CD4-positive, alpha-beta T cell treated with Interleukin-12 subunit alpha and Interleukin-12 subunit beta, for 1 hour (primary cell): ENCODE results near the gene SIPA1L2.

Source experiments
- DNase-seq: peaks from one replicate; pipeline ENCODE4 v3.0.0-alpha.2; 2020

The SIPA1L2 gene, protein sequence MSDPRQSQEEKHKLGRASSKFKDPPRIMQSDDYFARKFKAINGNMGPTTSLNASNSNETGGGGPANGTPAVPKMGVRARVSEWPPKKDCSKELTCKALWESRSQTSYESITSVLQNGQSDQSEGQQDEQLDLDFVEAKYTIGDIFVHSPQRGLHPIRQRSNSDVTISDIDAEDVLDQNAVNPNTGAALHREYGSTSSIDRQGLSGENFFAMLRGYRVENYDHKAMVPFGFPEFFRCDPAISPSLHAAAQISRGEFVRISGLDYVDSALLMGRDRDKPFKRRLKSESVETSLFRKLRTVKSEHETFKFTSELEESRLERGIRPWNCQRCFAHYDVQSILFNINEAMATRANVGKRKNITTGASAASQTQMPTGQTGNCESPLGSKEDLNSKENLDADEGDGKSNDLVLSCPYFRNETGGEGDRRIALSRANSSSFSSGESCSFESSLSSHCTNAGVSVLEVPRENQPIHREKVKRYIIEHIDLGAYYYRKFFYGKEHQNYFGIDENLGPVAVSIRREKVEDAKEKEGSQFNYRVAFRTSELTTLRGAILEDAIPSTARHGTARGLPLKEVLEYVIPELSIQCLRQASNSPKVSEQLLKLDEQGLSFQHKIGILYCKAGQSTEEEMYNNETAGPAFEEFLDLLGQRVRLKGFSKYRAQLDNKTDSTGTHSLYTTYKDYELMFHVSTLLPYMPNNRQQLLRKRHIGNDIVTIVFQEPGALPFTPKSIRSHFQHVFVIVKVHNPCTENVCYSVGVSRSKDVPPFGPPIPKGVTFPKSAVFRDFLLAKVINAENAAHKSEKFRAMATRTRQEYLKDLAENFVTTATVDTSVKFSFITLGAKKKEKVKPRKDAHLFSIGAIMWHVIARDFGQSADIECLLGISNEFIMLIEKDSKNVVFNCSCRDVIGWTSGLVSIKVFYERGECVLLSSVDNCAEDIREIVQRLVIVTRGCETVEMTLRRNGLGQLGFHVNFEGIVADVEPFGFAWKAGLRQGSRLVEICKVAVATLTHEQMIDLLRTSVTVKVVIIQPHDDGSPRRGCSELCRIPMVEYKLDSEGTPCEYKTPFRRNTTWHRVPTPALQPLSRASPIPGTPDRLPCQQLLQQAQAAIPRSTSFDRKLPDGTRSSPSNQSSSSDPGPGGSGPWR (N-terminal part only)

DNA sequence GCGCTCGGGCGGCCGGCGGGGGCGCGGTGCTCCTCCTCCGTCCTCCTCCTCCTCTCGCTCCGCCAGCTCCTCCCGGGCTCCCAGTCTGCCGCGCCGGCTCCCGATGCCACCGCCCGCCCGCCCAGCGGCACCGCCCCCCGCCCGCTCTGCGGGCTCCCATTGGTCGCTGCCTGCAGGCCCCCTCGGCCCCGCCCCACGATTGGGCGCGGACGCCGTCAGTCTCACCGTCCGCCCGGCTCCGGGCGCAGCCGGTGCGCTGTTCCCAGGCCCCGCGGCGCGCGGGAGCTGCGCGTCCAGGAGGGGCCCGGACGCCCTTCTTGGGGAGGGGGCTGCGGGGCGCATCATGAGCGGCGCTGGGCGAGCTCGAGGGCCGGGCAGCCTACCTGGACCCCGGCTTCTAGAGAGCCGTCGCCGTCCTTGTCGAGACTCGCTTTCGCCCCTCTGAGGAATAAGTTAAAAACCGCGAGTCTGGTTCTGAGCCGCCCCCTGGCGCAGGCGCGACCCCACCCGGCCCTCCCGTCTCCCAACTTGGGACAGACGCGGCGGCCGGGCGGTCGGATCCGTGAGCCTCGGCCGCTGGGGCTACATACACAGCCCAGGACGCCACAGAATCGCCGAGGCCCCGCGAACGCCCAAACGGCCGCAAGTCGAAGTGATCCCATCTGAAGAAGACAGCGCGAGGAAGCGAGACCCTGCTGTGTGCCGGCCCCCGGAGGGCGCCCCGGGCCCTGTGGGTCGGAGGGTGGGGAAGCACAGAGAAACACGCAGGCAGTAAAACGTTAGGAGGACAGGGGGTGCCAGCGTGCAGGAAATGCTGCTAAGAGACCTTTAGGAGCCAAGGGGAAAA lies at the start of gene SIPA1L2:
Gene SIPA1L2, minus strand, starts transcription at position 87 of the 847 bp plus-strand sequence. CDS start 114,794 bp downstream, outside the sequence.
- peak; percentile 88 for DNase-seq

DNA sequence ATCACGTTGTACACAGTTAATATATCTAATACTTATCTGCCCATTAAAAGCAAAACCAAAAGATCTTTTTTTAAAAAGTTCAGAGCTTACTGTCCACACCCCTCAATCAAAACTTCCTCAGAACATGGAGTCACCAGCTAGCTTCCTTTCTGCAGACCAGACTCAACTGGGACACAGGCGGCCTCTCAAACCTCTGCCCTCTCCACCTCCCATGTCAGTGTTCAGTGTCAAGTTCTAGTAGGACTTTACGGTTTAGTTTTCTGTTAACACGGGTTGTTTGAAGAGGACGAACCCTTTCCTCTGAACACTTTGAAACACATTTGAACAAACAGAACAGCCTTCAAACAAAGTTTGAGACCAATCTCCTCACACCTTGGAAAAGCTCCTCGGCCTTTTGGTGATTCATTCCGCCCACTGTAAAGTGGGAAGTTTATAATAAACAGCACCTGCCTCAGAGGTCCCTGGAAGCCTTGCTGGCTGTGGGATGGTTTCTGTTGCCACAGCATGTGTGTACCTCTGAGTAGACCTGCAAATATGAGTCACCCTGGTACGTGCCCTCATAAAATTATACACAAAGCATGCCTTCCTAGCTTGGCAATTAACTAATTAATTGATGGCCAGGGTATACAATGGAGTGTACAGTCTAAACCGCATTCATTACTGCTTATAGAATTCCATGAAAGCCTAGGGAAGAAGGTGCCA lies 48.4 kb upstream of the SIPA1L2 start:
- no peak for DNase-seq

DNA sequence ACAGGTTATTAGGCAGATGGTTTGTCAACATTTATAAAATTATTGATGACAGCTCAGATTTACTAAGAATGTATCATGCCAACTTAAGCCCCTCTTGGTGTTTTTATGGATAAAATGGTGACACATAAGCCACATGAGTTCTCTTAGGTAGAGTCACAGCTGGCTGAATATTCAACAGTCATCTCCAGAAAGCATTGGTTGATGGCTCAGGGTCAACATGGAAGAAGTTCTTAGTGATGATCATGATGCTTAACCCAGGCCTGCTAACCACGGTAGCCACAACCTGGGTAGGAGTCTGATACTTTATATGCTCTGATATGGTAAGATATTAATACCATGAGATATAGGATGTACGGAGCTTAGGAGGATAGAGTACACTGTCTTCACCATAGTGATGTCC lies 46.4 kb upstream of the SIPA1L2 start:
- DNase-seq, result no peak

DNA sequence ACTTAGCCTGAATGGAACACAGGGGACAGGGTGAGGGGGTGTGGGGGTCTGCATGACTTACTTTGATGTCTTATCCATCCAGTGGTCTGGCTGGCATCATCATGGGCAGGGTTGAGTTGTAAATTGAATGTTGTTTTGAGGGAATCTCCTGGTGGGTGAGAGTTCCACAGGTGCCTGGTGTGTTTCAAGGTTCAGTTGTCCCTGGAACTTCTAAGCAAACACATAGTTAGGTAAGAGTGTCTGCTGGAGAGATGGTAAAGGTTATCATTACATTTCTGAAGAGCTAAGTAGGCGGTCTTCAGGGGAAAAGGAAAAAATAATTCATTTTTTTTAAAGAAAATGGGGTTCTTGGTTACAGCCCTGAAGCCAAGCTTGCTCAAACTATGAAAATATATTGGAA lies 46.0 kb upstream of the SIPA1L2 start:
- no peak for DNase-seq

DNA sequence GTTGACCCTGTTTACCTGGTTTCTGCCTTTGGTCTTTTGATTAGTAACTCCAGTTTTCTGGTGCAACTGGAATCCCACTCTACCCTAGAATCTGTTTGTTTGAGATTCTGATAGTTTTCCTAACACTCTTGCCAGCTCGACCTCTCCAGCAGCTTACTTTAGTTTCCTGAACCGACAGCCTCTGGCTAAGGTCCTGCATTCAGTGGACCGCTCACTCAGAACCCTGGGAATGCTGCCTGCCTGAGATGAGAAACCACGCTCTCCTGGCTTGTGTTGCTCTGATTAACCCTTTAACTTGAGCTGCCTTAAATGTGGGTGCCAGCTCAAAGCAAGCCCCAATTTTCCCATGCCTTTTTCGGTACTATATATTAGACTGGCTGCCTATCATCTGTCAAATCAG lies 45.3 kb upstream of the SIPA1L2 start:
- DNase-seq, result no peak

DNA sequence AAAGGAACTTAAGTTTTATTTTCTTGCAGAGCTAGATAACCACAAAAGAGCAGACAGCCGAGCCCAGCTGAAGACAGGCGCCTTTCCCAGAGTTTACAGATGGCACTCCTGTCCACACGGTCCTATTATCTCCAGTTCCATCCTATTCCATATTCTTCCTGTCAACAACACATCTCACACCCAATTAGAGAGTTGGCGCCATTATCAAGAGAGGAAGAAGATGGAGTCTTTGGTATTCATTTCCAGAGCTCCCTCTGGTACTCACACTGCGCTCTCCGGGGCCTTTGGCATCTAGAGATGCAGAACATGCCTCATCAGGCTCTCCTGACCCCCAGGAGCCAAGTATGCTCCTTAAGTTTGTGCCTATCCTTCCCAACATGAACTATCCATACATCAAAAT lies 43.3 kb upstream of the SIPA1L2 start:
- no peak for DNase-seq

DNA sequence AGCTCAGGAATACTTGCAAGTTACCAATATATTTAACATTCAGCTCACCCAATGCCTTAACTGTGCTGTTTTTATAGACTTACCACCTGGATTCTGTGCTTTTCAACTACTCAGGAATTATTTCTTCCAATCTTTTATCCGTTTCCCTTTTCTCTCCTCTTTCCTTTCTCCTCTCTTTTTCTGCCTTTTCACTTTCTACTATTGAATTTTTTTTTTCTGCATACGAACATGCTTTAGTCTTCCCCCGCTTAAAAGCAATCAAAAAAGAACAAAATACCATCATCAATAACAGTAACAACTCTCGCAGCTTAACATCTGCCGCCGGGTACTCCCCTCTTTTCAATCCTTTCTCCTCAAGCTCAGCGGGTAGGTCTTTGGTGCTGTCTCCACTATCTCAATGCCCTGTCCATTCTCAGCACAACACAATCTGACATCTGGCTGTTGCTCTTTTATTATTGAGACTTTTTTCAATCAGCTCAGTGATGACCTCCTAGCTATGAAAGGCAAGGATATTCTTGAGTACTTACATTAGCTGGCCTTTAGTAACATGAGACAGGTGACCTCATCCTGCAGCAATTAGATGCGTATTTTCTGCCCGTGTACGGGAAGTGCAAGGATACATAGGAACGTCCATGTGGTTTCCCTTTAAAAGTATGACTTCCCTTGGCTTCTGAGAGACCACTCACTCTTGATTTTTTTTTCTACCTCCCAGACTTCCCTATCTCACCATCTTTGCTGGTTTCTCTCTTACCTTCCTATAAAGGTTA lies 40.2 kb upstream of the SIPA1L2 start:
- DNase-seq, result no peak

DNA sequence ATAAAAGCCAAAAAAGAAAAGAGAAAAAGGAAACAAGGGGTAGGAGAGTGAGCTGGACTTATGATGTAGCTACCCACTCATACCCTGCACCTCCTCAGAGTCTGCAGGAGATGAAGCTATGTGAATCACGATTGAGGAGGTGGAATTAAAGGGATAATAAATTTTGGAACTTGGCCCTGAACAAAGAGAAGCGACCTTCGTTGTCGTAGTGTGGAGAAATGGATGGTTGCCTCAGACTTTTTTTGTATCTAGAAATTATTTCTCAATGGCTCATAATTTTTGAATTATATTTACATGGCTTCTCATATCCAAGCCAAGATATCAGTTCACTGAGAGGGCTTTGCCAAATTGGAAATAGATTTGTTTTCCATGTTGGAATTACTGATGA lies 37.8 kb upstream of the SIPA1L2 start:
- no peak for DNase-seq

DNA sequence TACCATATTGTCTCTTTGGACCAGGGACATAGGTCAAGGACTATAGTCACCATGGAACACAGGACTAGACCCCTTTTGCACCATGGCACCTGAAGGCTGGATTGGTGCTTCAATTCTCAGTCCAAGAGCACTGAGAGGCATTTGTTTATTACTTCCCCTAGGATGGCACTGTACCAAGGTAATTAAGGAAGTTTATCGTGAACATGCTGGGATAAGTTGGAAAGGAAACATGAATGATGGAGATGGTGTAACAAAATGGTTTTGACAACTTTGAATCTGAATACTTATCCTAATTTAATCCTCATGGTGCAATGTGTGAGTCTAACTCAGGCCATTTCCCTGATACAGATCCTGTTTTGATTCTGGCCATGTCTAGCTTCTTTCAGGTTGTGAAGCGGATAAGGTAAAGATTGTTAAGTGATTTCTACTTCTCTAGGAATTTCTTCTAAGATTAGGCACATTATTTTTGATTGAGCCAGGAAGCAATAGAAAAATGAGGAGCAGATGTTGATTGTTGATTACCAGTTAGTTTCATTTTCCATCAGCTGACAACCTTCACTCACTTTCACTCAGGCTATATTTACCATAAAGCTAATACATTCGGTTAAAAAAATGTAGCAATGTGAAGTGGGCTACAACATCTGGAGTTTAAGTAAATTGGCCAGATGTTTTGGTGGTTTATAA lies 37.3 kb upstream of the SIPA1L2 start:
- DNase-seq, result no peak

DNA sequence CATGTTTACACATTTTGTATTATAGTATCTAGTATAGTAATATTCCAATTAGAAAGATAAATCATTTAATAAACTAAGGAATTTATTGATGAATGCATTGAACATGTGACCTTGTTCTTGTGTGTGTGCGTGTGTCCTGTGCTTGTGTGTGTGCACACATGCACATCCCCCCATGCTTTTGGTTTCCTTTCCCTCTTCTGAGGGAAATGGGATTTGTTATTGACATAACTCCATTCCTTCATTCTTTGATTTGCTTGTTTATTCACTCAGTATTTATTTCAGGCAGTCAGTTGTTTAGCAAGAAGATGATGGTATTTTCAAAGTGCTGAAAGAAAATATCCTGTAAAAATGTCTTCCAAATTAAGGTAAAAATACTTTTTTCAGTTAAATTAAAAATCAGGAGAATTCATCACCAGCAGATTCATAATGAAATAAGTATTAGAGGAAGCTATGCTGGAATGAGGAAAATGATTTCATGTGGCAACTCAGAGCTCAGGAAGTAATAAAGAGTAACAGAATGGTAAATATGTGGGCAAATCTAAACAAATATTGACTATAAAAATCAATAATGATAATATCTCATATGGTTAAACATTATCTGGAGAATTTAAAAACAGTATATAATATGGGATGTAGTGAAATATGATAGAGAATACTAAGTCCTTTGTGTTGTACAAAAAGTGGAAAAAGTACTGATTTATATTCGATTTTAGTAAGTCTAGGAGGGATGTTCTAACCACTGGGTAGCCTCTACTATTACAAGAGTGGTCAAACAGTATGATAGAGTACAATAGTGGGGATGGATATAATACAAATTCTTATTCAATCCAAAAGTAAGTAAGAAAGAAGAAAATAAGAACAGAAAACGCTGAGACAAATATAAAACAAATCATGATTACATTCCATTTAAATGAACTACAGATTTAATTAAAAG lies 35.2 kb upstream of the SIPA1L2 start:
- no peak for DNase-seq

DNA sequence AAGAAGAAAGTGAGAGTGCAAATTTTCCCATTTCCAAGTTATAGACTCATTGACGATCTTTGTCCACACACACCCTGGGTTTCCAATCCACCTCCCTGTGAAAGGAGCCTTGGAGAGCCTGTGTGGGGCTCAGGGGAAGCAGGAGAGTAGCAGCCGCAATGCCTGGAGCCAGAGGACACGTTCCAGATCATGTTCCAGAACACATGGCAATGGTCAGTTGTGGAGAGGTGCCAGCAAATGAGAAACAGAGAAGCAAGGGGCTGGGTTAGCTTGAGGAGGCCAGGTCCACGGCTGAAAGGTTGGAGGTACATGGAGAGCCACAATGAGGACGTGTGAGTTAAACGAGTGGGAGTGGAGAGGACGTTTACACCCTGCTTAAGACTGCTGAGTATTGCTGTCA lies 33.0 kb upstream of the SIPA1L2 start:
- no peak for DNase-seq

DNA sequence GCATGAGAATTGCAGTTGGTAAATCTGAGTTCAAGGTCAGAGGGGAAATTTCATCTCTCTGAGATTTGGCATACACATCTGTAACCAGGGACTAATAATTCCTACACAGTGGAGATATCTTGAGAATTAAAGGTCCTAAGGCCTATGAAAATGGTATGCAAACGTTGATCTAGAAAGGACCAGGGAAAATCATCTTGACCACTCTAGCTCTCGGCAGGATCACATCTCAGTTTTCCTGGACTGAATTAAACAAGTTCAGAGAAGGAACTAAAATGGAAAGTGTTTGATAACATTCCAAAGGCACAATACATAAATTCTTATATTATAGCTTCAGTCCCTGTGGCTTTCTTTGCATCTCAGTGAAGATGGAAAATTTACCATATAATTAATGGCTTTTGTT lies 28.5 kb upstream of the SIPA1L2 start:
- no peak for DNase-seq

DNA sequence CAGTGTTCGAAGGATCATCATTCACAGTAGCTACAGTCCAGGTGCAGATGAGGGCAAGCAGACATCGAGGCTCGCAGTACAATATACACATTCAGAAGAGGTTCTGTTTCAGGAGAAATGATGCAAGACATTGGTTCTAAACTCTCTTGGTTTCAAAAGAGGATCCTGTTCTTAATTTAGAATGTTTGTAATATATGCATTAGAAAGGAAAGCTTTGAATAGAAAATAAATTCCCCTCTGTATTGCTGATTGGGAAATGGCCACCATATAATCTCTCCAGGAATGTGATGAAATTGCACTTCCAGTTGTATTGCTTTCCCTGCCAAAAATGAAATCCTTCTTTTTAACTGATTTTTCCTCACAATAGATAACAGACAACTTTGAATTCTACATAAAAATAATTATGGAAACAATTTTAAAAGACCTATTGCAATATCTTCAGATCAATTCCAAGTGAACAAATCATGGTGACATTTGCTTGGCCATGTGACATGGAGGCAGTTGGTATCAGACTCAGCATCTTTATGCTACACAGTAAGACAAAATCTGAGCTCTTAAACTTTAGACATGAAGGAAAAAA lies 27.6 kb upstream of the SIPA1L2 start:
- no peak for DNase-seq

DNA sequence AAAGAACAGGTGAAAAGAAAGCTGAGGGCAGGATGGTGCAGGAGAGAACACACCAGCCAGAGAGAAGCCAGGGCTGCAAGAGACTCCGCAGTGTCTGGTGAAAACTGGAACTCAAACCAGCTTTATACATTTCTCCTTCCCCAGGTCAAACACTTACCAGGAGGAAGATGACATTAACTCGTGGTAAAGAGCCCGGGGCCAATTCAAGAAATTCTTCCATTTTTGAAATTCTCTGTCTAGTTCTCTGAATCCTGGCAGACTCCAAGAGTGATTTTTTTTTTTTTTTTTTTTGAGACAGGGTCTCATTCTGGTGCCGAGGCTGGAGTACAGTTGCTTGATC lies 25.8 kb upstream of the SIPA1L2 start:
- DNase-seq, result no peak

DNA sequence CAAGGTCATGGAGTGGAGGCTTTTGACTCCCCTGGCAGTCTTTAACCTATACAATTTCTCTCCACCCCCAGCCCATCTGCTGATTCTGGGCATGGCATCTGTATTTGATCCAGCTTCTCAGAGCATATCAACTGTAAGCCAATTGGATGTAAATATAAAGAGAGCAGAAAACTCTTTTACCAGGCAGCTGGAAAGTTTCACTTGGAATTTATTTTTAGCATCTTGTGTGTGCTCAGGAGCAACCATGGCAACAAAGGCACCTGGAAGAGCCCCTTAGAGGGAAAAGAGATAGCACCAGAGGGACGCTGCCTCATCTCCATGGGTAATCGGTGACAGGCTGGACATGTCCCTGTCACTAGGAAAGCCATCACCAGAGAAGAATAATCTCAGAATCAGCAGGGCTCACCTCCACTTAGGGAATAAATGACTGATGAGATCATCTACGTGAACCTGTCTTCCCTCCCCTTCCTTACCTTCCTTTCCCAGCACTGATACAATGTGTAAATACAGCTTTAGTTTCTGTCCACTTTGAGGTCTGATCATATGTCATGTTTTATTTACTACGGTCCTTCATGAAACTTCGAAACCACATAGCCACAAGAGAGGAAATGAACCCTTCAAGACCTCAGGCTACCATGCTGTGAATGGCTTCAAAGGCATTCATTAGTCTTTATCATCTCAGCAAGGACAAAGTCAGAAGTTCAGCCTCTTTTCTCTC lies 25.3 kb upstream of the SIPA1L2 start:
- DNase-seq, result no peak

DNA sequence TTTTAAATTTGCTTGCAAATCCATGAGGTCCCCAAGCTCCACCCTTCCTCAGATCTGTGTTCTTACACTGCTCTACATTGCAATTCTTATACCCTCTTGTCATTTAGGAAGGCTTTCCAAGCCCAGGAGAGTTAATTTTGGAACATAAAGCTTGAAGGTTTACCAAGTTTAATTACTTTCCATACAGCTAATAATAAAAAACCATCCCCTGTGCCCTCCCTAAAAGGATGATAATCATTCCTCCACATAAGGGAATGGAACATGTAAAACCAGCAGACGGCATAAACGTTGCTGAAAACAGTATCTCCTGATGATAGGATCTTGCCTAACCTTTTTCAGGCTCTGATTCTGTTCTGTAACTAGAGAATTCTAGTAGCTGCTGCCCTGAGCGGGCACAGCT lies 23.9 kb upstream of the SIPA1L2 start:
- DNase-seq, result no peak

DNA sequence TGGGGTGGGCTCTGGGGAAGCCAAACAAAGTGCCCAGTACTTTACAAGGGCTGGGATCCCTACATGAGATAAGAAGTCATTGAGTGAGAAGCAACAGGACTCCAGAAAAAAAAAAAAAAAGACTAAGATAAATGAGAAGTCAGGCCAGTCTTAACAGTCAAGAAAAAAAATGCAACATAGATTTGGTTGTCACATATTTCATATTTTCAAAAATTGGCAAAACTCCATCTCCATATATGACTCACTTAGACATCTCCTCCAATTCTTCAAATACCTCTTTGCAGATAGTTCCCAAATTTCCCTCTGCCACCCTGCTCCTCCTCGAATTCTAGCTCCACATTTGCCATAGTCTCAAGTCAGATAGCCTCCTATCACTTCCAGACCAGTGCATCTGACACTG lies 20.9 kb upstream of the SIPA1L2 start:
- DNase-seq, result no peak

DNA sequence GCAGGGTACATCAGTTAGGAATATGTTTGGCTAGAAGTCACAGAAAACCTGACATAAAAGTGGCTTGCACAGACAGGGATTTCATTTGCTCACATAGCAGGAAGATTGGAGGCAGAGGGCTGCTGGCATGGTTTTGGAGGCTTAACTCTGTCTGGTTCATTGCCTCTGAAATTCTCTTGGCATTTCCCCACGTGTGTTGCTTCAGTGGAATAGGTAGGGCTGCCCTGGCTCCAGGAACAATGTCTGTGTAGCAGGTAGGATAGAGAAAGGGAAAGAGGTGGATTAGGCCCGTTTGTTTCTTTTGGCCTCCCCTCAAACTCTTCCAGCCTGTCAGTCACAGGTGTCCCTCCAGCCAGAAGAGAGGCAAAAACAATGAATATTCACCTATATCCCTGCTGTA lies 20.5 kb upstream of the SIPA1L2 start:
- DNase-seq, result no peak
